Measurements from ENCODE around the gene ADGRG4.

ADGRG4 gene

GRCh38 chrX:136261321-136261720 lies 39.4 kb upstream of the ADGRG4 start:
- no peak for DNase-seq (ENCODE audit: low read depth)
- H3K4me3 ChIP-seq (ENCODE audit: low read depth, low read length): no peak overlapping the region
- no peak for TF ChIP-seq CTCF (conservative IDR thresholded peaks at IDR 0.05; ENCODE audit: low read depth, low read length)

DNA sequence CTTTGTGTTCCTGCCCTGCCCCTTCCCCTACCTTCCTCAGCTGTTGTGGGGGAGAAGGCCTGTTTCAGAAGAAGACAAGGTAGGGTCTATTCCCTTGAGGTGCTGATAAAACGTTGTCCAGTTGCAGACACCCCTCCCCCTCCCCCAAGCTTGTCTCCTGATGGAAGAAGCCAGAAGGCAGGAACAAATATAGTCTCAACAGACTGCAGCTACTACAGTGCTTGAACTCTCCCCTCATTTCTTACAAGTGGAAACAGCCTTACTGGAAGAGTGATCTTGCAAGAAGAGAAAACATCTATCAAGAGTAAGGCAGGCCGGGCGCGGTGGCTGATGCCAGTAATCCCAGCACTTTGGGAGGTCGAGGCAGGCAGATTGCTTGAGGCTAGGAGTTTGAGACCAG lies 38.5 kb upstream of the ADGRG4 start:
- DNase-seq (ENCODE audit: low read depth): peak; percentile 33
- no peak for TF ChIP-seq CTCF (conservative IDR thresholded peaks at IDR 0.05; ENCODE audit: low read depth, low read length)
- H3K4me3 ChIP-seq (ENCODE audit: low read depth, low read length): no peak overlapping the region

- H3K4me3 ChIP-seq (ENCODE audit: low read depth, low read length): no peak overlapping the region
- no peak for DNase-seq (ENCODE audit: low read depth)
- no peak for TF ChIP-seq CTCF (conservative IDR thresholded peaks at IDR 0.05; ENCODE audit: low read depth, low read length)
These were observed 37.9 kb upstream of the ADGRG4 start for GRCh38 chrX:136262812-136263315.

DNA sequence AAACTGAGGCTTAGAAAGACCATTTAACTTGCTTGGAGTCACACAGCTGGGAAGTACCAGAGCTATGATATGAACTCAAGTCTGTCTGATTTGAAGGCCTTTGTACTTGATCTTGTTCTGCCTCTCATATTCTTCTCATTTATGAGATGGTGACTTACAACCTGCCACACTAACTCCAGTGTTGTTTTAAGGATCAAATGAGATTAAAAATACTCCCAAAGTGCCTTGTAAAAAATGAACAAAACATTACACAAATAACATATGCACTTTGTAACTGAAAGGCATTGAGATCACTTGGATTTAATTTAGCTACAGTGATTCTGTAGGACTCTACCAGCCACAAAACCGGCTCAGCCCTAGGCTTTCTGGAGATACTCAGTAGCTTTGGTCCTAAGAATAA lies 33.9 kb upstream of the ADGRG4 start:
- H3K4me3 ChIP-seq (ENCODE audit: low read depth, low read length): no peak overlapping the region
- no peak for DNase-seq (ENCODE audit: low read depth)

GRCh38 chrX:136268051-136269048 lies 32.4 kb upstream of the ADGRG4 start:
- peak; percentile 78 for TF ChIP-seq CTCF (conservative IDR thresholded peaks at IDR 0.05; ENCODE audit: low read depth, low read length)
- peak; percentile 60 for DNase-seq (ENCODE audit: low read depth)

More for the DNA sequence above, 33.9 kb upstream of the ADGRG4 start:
- no peak for TF ChIP-seq CTCF (conservative IDR thresholded peaks at IDR 0.05; ENCODE audit: low read depth, low read length)

GRCh38 chrX:136269921-136270320 lies 30.8 kb upstream of the ADGRG4 start:
- no peak for TF ChIP-seq CTCF (conservative IDR thresholded peaks at IDR 0.05; ENCODE audit: low read depth, low read length)
- no peak for DNase-seq (ENCODE audit: low read depth)
- H3K4me3 ChIP-seq (ENCODE audit: low read depth, low read length): no peak overlapping the region

More at GRCh38 chrX:136268051-136269048, 32.4 kb upstream of the ADGRG4 start:
- H3K4me3 ChIP-seq (ENCODE audit: low read depth, low read length): no peak overlapping the region

All from choroid plexus epithelial cell (primary cell).